Inferior parietal cortex (tissue), 1 donor: ENCODE measurements around the gene PPARG.

Experiments
- DNase-seq: peaks from one replicate; pipeline ENCODE4 v3.0.0-alpha.2; 2016; ENCODE audit errors: extremely low spot score

PPARG gene

DNA sequence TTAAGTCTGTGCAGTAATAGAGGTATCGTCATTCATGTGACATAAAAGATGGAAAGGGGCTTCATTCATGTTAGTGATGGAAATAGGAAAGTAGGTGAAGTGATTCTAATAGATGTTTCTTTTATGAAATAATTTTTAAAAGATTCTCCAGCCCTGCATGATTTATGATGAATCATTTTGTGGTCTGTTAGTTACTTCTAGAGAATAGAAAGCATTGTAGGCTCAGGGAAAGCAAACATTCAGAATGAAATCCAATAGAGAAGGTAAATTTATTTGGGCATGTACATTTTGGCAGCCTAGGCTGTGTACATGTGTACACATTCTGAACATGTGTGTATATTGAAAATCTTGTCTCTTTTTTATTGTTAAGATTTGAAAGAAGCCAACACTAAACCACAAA lies 23.1 kb downstream of the PPARG start:
- DNase-seq, result no peak

DNA sequence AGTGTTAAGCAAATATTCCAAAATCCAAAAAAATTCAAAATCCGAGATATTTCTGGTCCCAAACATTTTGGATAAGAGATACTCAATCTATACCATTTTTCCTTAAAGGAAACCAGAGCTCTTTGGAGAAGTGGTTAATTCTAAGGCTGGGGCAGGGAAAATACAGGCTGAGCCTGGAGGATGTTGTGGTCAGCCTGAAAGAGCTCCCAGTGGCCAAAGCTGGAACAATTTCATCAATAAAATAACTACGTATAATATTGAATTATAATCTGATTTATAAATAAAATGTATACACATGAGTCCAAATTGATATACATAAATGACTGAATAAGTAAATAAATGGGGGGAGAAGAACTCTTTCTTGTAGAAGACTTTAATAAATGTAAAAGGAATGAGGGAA lies 24.6 kb downstream of the PPARG start:
- no peak for DNase-seq

DNA sequence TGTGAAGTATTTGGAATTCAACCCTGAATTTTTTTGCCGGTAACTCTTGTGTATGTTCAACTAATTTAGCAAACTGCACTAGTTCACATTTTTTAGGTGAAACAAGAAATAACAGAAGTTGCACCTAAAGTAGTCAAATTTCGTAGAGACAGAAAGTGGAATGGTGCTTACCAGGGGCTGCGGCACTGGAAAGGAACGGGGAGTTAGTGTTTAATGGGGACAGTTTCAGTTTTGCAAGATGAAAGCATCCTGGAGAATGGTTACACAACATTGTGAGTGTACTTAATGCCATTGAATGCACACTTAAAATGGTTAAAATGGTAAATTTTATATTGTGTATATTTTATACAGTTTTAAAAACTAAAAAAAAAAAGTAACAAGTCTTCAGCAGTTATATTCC lies 27.4 kb downstream of the PPARG start:
- DNase-seq, result no peak

DNA sequence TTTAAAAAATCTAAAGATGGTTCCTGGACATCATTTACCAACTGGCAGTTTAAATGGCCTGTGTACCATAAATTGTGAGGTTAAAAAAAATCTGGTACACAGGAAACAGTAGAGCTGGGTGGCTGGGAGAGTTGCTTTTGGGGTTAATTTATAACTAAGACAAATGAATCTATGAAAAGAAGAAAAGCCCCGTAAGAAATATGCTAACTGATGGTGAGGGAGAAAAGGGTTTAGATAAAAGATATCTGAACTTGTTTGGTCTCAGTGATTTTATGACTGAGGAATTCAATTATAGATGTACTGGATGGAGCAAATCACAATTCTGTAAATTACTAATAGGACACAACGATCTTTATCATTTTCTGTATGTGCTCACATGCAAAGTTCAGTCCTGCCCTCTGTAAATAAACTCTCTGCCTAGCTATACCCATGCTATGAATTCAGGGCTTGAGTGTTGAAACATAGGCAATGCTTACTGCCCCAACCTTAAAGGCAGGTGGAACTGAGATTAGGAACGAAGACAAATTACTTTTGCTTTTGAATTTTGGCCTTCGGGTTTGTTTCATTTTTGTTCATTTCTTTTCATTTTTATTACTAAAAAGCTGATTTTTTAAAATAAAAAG lies 28.0 kb downstream of the PPARG start:
- no peak for DNase-seq

DNA sequence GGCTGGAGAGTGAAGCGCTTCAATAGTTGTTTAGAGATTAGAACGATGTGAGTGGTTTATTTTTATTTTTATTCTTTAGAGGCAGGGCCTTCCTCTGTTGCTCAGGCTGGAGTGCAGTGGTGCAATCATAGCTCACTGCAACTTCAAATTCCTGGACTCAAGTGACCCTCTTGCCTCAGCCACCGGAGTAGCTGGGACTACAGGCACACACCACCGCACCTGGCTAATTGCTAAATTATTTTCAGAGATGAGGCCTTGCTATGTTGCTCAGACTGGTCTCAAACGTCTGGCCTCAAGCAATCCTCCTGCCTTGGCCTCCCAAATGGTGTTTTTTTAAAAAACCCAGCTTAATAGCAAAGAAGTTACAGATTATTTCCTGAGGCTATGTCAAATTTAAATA lies 29.0 kb downstream of the PPARG start:
- no peak for DNase-seq

DNA sequence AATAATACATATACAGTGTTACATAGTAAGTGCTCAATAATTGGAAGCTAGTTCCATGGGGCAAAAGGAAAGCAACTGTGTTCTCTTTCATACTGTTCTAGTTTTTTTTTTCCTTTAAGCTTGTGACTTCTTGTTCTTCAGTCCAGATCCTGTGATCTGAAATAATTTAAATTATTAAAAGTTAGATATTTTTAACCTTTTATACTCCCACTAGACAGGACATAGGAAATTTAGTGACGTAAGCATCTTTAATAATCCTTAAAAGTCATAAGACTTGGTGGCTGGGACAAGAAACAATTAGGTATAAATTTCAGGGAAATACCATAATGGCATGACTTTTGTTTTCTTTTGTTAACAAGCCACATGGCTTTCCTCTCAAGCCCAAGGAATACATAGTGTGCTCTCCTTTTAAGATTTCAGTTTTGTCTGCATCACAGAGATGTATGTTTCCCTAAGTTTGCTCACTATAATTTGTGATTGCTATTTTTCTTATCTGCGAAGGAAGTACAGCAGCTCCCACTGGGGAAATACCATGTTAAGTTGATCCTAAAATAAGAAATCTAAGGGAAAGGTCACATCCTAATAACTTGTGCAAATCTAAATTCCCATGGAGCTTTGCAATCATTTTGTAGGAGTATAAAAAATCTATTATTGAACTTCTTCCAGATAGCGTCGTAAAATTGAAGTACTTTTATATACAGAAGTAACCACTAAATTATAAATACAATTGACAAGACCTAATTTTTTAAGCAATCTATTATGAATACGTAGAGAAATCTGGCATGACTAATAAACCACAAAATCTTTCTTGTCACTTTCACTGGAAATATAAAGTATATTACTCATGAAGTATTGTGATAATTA lies 30.1 kb downstream of the PPARG start:
- DNase-seq, result no peak

DNA sequence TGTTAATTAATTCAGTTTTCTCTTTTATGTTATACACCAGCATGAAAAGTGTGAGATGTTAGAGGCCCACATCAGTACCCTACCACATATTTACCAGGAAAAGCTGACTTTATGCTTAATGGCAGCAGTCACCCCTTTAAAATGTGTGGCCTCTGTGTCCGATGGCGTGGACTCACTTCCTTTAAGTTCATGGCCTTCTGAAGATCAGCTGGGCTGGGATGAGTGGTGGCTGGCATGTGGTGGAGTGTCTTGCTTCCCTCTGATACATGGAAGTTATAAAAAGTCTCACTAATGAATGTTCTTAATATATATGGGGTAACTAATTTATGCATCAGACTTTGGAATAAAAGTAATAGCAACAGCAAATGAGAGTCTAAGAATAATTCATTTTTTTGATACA lies 32.1 kb downstream of the PPARG start:
- DNase-seq, result no peak

DNA sequence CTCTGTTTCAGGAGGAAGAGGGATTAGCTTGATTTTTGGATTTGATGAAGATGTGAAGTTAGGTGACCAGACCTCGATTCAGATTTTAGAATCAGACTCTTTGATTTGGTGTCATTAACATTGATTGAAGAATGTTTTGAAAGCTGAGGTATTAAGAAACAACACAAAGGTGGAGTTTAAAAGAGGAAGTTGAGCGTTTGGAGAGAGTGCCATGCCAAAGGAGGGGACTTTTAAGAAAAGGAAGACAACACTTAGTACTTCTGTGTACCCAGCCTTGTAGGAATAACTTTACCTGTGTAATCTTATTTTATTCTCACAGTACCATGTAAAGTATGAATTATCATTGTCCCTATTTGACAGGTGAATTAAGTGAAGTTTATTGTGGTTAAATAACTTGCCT lies 34.4 kb downstream of the PPARG start:
- DNase-seq, result no peak

DNA sequence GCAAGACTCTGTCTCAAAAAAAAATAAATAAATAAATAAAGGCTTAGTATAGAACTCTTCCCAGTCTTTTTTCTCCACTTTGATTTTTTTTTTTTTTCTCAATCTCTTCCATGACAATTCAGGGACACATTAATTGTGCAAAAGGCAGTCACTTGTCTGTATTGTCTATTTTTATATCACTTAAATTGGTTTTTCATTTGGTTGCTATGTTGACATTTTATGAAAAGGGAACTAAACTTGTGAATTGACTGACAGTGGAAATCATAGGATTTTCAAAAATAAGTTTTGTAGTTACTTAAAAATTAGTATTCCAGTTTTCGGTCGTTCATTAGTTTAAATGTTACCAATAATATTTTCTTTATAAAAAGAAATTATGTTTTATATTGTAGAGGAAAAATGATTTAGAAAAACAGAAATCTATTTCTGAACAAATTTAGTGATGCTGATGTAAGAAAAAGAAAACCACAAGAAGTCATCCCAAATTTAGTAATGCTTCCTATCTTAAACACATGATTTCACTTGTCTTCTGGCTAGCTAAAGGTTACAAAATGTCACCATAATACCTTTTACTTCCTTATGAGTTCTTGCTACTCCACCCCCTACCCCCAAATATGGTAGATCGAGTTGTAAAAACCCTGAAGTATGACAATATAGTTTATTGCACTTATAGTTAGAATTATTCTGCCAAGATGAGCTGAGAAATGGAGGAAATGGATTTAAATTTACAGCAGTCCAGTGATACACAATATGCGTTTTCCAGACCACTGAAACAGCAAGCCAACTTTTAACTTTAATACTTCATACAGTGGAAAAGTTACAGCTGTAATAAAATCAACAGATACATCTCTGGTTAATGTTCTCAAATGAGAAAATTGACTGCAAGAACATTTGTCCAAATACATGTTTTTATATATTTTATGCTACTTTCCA lies 37.0 kb downstream of the PPARG start:
- DNase-seq, result no peak

DNA sequence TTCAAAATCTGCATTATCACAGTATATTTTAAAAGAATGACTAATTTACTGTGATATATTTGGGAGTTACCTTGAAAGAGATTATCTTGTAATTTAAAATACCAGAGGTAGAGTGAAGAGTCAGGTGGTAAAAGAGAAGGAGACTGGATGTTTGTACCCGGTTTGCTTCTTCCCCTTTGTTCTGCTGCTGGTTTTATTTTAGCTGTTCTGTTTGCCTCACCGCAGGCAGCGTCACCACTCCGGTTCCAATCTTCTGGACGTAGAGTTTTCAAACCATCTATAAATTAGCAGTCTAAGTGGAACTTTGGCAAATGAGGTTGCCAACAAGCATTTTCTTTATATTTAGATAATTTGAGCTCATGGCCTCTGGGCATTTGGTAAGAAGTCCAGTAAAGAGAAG lies 38.2 kb downstream of the PPARG start:
- DNase-seq, result no peak

DNA sequence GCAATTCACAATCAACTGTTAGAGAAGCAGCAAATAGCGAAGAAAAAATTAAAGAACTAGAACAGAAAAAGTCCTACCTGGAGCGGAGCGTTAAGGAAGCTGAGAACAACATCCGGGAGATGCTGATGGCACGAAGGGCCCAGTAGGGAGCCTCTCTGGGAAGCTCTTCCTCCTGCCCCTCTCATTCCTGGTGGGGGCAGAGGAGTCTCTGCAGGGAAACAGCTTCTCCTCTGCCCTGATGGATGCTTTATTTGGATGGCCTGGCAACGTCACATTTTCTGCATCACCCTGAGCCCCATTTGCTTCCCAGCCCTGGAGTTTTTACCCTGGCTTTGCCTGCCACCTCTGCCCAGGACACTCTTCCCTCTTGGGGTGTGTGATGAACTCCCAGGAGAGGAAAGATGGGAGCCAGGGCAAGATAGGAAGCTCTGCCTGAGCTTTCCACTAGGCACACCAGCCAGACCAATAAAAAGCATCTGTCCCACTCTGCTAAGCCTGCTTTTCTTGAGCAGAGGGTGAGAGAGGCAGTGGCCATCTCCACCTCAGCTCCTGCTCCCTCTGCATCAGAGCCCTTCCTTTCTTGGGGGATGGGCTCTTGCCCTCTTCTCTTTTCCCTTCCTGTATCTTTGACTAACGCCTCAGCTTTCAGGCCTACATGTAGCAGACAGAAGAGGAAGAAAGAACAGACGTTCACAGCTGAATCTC lies 39.4 kb downstream of the PPARG start:
- no peak for DNase-seq

DNA sequence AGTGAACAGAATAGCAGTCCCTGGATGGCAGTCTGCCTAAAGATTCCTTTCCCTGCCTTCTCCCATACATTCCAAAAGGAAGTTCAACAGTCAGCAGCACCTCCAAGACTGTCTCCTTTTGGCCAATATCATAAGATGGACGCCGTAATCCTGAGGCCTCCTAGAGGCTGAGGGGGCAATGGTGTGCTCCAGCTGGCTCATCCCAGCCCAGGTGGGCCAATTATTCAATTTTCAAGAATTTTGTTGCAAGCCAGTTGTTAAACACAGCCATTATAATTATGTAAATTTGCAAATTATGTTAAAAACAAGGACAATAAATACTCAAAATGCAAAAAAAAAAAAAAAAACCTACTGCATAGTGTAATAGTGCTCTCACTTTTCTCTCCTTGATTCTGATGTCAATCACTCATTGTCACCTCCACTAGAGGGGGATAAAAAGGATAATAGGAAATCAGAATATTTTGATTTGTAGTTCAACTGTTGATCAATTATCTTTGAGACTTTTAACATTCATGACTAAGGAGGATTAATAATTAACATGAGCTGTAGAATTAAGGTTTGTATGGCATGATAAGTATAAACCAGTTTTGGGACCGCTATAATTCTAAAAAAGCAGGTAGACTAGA lies 40.1 kb downstream of the PPARG start:
- DNase-seq, result no peak

DNA sequence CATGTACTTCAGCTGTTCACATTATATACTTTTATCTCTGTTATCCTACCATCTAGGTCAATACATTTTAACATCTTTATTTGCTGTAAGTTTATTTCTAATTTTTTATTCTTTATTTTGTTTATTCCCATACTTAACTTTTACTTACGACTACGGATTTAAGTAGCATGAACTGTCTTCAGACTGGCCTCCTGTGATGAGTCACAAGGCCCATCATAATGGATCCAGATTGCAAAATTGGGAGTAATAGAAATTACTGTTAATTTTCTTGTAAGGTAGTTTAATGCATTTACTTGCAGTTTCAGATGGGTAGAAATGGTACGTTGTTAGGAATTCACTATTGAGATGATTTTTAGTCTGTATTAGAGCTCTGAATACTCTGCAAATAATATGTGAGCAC lies 45.9 kb downstream of the PPARG start:
- DNase-seq, result no peak

DNA sequence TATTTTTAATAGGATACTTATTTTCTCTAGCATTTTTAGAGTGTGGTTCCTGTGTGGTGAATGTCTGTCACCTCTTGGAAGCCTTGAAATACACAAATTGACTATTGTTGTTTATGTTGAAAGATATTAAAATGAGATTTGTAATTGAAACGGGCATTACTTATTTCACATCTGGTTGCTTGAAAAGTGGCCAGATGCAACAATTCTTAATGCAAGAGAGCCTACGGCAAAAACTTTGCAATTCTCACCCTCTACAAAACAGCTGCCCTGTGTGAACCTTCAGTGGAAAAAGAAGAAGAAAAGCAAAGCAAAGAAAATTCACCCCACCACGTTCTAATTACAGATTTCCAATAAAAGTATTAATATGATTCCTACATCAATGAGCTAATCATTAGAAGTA lies 46.6 kb downstream of the PPARG start:
- DNase-seq, result no peak

DNA sequence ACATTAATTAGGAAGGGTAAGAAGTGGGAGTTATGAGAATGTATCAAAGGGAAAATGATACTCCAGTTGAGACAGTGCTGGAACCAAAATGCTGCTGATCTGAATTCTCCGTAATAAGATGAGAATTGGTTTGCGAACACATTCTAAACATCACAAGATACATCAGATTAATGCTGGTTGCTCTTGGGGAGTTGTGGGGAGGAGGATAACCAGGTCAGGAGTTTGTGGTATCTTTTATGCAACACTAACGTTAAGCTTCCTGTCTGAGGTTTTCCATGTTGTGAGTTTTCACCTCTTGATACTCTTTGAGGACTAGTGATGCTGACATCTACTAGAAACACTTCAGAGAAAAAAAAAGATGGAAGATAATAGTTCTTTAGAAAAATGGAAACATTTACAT lies 47.2 kb downstream of the PPARG start:
- no peak for DNase-seq

DNA sequence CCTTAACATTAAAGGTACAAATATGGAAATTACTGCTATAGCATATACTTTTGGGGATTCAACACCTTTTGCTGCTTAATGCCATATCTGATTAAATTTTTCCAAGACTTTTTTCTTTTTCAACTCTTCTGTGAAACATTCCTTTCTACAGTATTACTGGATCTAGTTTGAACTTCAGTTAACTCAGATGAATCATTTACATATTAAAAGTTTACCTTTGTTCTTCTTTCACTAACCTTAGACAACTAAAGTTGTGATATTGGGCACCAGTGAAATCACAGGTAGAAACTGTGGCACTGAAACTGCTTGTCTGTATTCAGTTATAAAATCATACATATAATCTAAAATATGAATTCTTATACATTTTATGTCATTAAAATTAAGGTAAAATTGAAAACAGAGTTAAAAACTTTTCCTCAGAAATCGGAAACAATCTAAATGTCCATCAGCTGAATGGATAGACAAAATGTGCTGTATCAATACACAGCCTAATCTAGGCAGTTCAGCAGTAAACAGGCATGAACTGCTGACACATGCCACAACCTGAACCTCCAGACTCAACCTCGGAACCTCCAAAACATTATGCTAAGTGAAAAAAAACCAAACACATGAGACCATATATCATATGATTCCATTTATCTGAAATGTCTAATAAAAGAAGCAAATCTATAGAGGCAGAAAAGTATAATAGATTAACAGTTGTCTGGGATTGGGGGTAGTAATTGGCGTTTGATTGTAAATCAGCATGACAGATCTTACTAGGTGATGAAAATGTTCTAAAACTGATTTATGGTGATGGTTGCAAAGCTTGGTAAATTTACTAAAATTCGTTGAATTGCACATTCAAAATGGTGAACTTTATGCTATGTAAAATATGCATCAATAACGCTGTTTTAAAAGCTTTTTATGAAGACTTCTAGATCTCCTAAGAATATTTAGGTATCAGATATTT lies 50.0 kb downstream of the PPARG start:
- DNase-seq, result no peak

DNA sequence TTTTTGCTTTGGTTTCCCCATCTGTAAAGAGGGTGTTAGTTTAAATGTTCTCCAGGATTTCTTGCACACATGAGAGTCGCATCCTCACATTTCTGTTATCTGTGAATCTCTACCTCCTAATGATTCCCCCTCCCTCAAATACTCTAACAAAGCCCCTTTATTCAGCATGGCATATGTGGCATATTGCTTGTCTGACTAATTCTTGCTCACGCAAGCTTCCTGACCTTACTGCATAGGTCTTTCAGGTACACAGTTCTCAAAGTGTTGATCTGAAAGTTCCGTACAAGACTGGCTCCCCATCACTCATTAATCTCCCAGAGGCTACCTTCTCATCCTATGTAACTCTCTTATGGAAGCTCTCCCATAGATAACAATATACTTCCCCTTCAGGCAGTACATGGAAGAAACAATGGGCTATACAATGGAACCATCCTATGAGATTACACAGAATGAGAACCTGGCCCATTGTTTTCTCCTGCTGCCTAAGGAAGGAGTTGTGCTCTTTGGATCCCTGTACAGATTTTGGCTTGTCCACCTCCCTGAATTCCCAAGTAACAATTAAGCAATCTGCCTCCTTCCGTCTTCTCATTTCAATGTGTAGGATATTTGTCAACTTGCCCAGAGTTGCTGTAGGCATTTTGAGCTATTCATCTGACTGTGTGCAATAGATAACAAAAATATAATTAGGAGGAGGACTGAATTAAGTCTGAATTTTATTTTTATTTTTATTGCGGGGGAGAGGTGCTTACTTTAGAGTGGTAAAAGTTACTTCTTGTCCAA lies 51.0 kb downstream of the PPARG start:
- no peak for DNase-seq

DNA sequence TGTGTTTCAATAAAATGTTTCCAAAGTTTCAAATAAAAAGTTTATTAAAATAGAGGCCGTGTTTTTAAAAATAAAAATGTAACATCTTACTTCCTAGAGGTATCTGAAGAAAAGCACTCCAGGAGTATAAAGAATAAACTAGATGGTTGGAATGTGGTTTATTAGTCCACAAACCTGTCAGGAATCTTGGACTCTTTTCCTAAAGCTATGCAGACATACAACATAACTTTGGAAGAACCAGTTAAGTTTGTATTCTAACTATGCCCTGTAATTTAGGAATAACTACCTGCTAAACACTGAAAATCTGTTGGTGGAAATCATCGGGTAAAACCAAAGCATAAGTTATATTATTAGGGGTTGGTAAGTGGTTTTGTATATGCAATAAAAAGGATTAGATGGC lies 51.6 kb downstream of the PPARG start:
- DNase-seq, result no peak

DNA sequence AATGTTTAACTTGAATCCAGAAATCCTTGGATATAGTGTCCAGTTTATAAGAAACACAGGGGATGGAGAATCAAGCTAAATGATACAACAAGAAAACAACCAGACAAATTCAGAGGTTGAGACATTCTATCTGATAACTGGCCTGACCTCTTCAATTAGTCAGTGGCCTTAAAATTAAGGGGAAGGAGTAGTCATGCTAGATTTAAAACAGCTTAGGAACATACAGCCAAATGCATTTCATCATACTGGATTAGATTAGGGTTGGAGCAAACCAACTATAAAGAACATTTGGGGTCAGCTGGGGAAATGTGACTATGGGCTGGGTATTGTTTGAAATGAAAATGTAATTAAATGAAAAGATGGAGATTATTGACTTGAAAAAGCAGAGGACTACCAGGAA lies 53.3 kb downstream of the PPARG start:
- DNase-seq, result no peak
